GM19099 (cell line): Measurements from ENCODE around the gene SLC36A3.

ENCODE experiments used
- POLR2A ChIP-seq: IDR thresholded peaks from 3 replicates; pipeline ENCODE4 v1.6.1; 2011; ENCODE audit warnings: low read depth; ENCODE audit not compliant: insufficient read length; ENCODE audit errors: extremely low read depth

SLC36A3 gene

DNA sequence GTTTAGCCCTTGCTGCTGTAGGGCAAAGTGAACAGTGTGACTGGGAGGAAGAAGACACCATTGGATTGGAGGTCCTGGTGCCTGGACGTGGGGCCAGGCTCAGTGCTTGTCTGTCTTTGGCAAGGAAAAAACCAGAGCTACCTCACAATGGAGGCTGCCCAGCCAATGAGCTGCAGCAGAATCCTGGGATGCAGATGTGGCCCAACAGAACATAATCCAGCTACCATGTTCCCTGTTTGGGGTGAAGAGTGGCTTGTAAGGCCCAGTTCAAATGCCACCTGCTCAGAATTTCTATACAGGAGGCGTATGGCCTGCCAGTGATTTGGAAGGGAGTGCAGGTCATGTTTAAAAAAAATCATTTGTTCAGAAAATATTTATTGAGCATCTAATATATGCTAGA, at the start of gene SLC36A3:
Gene SLC36A3, minus strand, starts transcription at position 101 of the 400 bp plus-strand sequence. CDS start 412 bp downstream, outside the sequence.
- no peak for TF ChIP-seq POLR2A

DNA sequence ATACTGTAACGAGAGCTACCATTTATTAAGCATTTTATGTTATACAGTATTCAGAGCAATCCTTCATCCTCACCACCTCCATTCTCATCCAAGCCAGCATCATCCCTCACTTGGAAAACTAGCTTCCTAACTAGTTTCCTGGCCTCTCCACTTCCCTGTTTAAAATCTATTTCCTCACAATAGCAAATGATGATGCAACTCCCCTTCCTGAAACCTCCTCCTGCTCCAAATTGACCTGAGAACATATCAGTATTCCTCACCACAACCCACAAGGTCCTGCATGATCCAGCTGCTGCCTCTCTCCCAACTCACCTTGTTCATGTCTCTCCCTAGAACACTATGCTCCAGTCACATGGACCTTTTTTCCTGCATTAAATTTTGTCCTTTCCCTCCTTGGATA, 48.1 kb upstream of the SLC36A3 start:
- TF ChIP-seq POLR2A: no peak

DNA sequence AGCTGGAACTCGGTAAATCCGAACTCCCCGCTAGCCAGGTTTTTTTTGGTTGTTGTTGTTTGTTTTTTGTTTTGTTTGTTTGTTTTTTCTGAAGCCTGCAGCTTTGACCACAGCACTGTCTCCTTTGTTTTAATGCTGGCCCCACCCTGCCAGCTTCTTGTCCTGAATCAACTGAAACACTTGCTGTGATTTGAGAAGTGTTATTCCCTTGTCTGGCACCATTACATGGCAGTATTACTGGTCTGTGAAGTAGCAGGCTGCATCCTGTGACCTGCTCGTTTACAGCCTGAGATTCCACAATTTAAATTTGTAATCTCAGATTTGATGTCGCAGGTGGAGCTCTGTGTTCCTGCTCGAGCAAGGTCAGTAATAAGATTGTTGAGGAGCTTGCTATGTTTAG, 45.2 kb upstream of the SLC36A3 start:
- TF ChIP-seq POLR2A: no peak

DNA sequence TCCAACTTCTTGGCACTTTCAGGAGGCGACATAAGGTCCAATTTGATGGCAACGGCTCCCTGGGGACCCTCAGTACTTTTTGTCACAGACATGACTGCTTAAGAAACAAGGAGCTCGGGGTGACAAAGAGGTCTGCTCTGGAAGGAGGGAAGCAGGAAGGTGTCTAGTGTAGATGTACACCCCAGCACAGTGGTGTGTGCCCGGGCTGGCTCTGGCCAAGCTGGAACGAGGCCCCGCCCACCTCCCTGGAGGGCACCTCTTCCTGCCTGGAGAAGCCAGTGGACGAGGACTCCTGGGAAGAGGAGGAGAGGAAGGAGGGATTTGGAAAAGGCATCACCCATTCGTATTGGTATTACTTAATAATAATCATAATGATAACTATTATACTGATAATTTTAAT, 43.8 kb upstream of the SLC36A3 start, which contains the start of gene SLC36A2:
Gene SLC36A2, minus strand, starts transcription at position 191 of the 400 bp plus-strand sequence. Its CDS starts 99 bp downstream, at position 92.
- no peak for TF ChIP-seq POLR2A

DNA sequence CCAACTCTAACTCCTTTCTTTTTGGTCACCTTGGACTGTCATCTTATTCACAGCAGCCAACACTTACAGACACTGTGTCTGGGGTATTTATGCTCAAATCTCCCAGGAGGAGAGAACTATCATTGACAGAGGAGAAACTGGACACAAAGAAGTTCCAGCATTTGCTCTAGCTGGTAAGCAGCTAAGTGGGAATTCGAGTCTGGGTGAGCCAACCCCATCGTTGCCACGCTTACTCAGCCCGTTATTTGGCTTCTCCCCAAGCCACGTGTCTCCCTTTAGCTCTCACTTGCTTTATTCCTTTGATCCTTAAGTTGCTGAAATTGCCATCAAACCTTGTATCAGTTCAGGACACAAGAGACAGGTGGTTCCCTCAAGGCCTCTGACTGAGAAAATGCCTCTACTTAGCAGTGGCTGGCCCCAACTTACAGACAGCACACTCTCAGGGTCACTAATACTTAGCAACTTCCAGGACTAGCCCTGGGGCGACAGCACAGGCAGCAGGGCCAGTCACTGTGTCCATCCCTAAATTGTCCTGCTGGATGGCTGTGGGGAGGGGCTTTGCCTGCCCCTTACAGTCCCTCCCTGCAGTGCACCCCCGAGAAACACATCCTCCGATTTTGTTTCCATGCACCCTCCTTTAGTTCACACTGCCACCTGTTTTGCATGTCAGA, 42.4 kb upstream of the SLC36A3 start:
- no peak for TF ChIP-seq POLR2A

DNA sequence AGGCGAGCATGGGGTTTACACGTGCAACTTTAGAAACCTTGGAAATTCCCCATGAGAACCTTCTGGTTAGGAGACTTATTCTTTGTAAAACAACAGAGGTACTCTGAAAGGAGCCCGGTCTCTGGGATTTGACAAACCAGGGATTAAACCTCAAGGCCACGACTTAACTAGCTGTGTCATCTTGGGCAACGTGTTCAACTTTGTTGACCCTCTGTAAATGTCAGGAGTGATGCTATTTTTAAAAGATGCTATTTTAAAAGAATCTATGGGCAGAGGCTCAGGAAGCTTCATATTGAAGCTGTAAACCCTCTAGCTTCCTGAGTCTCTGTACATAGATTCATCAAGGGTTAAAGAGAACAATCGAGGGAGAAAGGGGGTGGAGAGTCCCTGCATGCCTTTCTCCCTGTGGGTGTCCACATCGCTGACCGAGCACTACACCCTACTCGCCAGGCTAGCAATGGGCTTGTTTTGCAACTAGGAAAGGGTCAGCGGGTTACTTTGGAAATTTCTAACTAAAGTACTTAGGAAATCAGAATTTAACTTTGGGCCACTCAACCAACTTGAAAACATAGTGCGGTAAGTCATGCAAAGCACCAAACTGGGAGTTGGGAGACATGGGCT, 41.7 kb upstream of the SLC36A3 start:
- TF ChIP-seq POLR2A: no peak

DNA sequence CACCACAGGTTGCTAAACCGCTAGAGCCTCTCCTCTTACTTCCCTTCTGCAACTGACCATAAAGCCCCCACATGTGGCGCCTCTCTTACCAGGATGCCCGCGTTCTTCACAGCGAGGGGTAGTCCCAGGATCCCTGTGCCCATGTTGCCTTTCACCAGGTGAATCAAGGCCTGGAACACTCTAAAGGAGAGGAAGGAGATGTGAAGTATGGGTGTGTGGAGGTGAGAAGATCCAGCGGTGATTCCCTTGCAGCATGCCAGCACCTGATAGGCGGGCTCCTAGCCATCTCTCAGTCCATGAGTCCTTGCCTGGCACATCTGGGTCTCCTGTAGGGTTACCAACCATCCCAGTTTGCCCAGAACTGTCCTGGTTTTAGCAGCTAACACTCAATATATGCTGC, 40.5 kb upstream of the SLC36A3 start:
- TF ChIP-seq POLR2A: no peak

DNA sequence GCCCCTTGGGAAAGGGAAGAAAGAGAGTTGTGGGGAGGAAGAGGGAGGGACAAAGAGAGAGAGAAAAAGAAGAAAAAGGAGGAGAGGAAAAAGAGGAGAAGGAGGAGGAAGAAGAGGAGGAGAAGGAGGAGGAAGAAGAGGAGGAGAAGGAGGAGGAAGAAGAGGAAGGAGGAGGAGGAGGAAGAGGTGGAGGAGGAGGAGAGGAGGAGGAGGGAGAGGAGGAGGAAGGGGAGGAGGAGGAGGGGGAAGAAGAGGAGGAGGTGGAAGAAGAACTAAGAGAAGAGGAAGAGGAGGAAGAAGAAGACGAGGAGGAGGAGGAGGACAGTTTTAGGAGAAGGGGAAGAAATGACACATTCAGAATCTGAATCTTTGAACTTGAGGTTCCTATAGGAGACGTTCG, 36.4 kb upstream of the SLC36A3 start:
- TF ChIP-seq POLR2A: no peak

DNA sequence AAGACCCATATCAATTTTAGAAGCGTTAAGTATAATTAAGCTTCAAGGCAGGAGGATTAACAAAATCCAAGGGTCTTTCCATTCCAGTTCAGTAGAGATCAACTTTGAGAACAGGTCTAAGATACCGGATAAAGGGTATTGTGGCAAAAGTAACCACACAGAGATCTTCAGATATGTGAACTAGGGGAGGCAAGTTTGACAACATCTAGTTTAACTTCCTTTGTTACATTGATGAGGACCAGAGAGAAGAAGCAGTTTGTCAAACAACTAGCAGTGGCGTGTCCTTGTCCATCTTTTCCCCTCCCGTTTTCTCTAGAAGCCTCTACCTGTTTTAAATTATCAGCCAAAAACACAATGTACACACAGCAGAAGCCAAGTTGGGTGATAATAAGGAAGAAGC, 35.2 kb upstream of the SLC36A3 start:
- no peak for TF ChIP-seq POLR2A

DNA sequence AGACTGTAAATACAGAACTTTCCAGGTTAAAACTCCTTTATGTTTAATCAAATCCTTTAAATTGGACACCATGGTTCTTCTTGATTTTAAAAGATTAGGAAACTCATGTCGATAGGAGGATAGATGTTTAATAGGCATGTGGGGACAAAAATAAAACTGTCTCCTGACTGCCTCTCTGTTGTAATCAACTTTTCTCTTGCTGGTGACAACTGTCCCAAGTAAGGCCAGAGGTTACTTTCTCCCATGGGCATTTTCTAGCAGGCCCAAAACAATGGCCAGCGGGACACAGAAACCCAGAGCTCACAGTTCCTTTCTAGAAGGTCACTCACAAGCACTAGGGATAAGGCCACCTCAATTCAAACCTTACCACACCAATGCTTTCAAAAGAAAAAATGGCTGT, 29.3 kb upstream of the SLC36A3 start:
- TF ChIP-seq POLR2A: no peak

DNA sequence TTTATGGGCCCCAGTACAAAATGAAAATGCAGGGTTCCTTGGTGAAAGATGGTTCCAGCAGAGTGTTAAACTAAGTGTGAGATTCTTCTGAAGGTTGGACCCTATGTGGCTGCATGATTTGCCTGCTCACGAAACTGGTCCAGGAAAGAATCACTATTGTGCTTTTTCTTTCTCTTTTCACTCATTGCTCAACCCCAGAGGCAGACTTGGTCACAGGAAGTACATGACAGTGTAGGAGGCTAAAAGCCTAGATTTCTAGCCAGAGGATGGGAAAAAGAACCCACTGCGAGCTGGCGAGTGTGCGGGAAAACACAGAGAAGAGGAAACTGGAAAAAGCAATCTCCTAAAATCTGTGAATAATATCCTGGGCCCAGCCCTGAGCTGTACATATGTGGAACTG, 25.2 kb upstream of the SLC36A3 start:
- no peak for TF ChIP-seq POLR2A

DNA sequence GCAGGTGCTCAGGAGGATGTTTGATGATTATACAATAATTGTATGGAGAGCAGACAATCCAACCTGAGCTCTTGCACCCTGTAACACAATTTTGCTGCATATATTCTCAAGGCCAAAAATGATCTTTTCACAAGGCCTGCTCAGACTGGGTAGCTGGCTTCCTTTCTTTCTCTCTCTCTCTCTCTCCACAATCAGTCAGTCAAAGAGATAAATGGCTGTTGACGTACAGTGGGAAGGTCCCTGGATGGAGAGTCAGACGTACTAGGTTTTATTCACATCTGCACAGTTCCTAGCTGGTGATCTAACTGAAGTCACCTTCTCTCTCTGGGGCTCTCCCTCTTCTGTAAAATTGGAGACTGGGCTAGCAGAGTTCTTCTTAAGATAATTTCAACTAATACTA, 24.0 kb upstream of the SLC36A3 start:
- TF ChIP-seq POLR2A: no peak

DNA sequence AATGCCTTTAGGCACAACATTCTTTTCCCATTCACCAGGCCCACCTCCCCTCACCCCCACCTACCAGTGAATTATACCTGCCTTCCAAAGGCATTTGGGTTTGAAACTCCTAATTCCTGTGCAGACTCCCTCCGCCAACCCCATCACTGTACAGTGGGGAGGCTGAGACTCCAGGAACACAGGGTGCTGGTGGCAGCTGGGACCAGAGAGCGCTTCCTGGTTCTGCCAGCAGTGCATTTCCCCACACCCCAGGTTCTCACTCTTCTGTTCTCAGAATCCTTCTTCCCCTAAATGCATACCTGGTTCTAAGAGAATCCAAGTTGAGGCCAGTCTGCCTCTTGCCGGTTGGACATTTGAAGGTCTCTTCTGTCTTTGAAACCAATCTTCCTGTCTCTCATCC, 22.7 kb upstream of the SLC36A3 start:
- no peak for TF ChIP-seq POLR2A

DNA sequence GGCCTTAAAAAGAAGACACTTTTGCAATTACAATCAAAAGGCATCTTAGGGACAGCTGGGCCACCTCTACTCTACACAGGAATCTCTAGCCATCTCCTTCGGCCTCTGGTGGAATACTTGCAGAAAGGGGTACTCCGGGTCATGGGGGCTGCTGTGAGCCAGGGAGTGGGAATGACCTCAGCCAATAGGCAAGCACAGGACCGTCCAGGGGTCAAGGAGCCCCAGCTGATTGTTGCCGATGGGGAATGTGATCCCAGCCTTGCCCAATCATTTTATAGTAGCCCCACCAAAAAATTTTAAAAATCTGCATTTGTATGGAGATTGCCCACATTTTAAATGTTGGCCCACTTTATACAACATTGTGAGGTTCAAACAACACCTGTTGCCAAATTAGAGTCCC, 16.9 kb upstream of the SLC36A3 start:
- no peak for TF ChIP-seq POLR2A

DNA sequence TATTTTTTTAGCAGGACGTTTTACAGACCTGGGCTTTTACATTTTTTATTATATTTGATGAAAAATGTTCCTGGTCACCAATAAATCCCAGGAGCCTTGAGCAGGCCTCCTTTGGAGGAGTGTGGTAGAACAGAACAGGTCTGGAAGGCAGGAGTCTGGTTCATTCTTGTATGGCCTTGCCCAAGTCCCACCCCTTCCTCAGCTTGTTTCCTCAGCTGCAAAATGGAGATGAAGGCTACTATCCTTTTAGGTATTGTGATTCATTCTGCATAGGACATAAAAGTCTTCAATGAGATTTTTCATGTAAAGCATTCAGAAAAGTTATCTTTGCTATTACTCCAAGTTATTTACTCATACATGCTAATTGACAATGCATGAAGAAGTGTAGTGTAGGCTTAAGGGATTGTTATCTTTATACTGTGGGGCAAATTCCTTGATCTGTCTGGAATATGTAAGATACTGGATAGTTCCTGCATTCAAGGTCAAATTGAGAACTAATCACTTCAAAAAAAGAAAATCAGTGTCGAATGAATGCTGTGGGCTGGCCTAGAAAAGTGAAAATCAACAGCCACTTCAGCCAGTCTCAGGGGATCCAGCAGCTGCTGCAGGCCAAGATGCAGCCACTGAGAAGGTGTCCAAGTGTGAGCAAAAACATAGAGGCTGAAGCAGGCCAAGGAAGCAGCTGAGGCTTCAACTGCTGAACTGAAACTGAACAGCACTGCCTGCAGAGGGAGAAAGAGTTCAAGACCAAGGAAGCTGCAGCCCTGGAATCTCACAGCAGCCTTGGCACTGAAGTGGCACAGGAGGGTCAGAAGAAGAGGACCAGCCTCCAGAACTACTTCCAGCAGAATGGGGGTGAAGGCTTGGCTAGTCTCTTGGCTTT, 15.5 kb upstream of the SLC36A3 start:
- no peak for TF ChIP-seq POLR2A

DNA sequence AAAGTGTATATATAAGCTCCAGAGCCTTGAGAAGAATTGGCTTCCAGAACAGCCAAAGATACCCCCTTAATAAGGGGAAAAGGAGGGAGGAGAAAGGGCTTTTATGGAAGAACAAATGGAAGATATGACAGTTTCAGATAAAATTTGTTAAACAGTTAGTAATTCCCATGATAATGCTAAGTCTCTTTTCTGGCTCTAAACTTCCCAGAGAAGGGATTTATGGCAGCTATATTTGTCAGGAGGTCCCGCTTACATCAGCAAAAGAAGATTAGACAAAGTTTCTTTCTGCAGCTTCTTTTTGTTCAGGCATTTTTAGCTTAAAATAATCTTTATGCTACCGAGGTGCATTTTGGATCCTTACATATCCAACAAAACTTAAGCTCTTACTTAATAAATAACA, 14.3 kb upstream of the SLC36A3 start:
- no peak for TF ChIP-seq POLR2A
